Fibroblast of mammary gland (primary cell): ENCODE data around the gene YIPF6.
"Not testable (repeated sequence)": the region's sequence is repeated elsewhere in the genome, so short reads cannot be mapped to it uniquely, and the experiment has no call there.

Source experiments
- DNase-seq: peaks from one replicate; pipeline ENCODE4 v3.0.0-alpha.2; 2010; ENCODE audit warnings: low read depth
- H3K4me3 ChIP-seq: 2 replicates; pipeline ENCODE4 v1.5.1; 2011; ENCODE audit warnings: low read depth, mild to moderate bottlenecking, low read length, moderate library complexity; ENCODE audit not compliant: control insufficient read depth
- TF ChIP-seq, protein P1 (sequence below): conservative IDR thresholded peaks from 2 replicates; pipeline ENCODE4 v1.5.1; 2011; ENCODE audit warnings: low read depth, low read length, inconsistent platforms; ENCODE audit not compliant: control insufficient read depth, insufficient read depth

The YIPF6 gene

DNA sequence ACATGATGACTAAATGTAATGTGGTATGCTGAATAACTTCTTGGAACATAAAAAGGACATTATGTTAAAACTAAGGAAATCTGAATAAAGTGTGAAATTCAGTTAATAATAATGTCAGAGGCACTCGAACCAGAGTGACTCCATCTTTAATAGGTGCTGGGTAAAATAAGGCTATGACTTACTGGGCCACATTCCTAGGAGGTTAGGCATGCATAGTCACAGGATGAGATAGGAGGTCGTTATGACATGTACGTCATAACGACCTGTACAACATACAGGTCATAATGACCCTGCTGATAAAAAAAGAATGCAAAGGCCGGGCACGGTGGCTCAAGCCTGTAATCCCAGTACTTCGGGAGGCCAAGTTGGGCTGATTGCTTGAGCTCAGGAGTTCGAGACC is 36.7 kb upstream of the YIPF6 start:
- H3K4me3 ChIP-seq: no peak overlapping the region
- DNase-seq: peak; percentile 33
- TF ChIP-seq, protein P1, sequence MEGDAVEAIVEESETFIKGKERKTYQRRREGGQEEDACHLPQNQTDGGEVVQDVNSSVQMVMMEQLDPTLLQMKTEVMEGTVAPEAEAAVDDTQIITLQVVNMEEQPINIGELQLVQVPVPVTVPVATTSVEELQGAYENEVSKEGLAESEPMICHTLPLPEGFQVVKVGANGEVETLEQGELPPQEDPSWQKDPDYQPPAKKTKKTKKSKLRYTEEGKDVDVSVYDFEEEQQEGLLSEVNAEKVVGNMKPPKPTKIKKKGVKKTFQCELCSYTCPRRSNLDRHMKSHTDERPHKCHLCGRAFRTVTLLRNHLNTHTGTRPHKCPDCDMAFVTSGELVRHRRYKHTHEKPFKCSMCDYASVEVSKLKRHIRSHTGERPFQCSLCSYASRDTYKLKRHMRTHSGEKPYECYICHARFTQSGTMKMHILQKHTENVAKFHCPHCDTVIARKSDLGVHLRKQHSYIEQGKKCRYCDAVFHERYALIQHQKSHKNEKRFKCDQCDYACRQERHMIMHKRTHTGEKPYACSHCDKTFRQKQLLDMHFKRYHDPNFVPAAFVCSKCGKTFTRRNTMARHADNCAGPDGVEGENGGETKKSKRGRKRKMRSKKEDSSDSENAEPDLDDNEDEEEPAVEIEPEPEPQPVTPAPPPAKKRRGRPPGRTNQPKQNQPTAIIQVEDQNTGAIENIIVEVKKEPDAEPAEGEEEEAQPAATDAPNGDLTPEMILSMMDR: no peak

- H3K4me3 ChIP-seq: no peak overlapping the region
- TF ChIP-seq, protein P1: peak; percentile 55
- peak; percentile 62 for DNase-seq
Measured at GRCh38 chrX:68462653-68463052, 36.2 kb upstream of the YIPF6 start.

GRCh38 chrX:68463880-68464279 is 35.0 kb upstream of the YIPF6 start:
- DNase-seq: no peak
- TF ChIP-seq, protein P1: no peak
- no peak overlapping the region for H3K4me3 ChIP-seq

DNA sequence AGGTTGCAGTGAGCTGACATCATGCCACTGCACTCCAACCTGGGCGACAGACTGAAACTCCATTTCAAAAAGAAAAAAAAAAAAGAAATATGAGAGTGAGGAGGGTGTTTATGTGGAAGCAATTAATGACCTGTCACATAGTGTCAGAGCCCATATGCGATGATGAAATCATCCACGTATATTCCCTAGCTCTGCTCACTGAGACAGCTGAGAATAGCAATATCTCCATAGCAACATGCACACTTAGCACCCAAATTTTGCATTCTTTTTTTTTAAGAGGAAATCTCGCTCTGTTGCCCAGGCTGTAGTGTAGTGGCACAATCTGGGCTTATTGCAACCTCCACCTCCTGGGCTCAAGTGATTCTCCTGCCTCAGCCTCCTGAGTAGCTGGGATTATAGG is 34.1 kb upstream of the YIPF6 start:
- DNase-seq: no peak
- H3K4me3 ChIP-seq: no peak overlapping the region
- TF ChIP-seq, protein P1: no peak

DNA sequence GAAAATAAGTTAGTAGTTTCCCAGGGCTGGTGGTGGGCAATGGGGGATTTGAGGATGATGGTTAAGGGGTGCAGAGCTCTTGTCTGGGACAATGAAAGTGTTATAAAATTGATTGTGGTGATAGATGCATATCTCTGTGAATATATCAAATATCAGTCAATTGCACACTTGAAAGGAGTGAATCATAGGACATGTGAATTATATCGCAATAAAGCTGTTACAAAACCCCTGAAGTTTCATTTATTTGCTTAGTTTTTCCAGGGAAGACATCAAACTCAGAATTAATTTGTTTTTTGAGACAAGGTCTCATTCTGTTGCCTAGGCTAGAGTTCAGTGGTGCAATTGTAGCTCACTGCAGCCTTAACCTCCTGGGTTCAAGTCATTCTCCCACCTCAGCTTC is 17.9 kb upstream of the YIPF6 start:
- DNase-seq: no peak

GRCh38 chrX:68486198-68486597 is 12.7 kb upstream of the YIPF6 start:
- H3K4me3 ChIP-seq, DNase-seq: not testable (repeated sequence)

More for the DNA sequence above, 17.9 kb upstream of the YIPF6 start:
- no peak overlapping the region for H3K4me3 ChIP-seq
- TF ChIP-seq, protein P1: no peak

DNA sequence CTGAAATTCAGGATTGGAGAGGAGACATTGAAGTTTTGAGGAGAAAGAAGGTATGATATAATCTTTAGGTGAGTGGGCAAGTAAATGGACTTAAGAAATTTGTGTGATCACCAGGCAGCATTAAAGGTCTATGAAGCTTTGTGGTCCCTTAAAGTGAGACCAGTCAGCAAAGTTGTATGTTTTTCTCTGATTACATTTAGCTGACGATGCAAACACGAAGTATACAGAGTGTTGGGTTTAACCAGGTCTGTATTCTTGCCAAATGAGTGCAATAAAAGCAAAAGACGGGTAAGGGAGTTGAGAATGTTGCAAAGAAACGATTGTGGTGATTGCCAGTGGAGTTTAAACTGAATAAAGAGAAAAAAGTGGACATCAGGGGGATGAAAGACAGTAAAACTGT is 11.6 kb upstream of the YIPF6 start:
- no peak for DNase-seq
- no peak overlapping the region for H3K4me3 ChIP-seq
- TF ChIP-seq, protein P1: no peak

- TF ChIP-seq, protein P1: no peak
- H3K4me3 ChIP-seq: no peak overlapping the region
- DNase-seq: no peak
Measured at GRCh38 chrX:68487924-68488323, 10.9 kb upstream of the YIPF6 start.
